Dermis blood vessel endothelial cell (primary cell): Measurements from ENCODE around the gene TBC1D4. TPM values are rescaled to one million over a fixed set of nuclear protein-coding genes. Genes with fewer than 3 reads are reported as not detected.
"Not testable (repeated sequence)": the region's sequence is repeated elsewhere in the genome, so short reads cannot be mapped to it uniquely, and the experiment has no call there.

Experiments
- DNase-seq: peaks from one replicate; pipeline ENCODE4 v3.0.0; 2010
- total RNA-seq: library from RNA; depleted of rRNA; stranded (reverse); fragments of >200 nt; gene quantifications from 2 replicates; pipeline ENCODE4 v1.2.3, GENCODE V29; 2014

The TBC1D4 gene
- total RNA-seq, 1 donor from 2014 or later, result 92.7 TPM

DNA sequence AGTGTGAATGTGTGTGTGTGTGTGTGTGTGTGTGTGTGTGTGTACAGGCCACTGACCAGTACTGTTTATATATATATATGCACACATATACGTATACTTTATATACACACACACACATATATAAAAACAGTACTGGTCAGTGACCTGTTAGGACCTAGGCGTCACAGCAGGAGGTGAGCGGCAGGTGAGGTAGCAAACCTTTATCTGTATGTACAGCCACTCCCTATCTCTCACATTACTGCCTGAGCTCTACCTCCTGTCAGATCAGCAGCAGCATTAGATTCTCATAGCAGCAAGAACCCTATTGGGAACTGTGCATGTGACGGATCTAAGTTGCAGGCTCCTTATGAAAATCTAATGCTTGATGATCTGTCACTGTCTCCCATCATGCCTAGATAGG, 34.5 kb downstream of the TBC1D4 start:
- DNase-seq, result no peak

DNA sequence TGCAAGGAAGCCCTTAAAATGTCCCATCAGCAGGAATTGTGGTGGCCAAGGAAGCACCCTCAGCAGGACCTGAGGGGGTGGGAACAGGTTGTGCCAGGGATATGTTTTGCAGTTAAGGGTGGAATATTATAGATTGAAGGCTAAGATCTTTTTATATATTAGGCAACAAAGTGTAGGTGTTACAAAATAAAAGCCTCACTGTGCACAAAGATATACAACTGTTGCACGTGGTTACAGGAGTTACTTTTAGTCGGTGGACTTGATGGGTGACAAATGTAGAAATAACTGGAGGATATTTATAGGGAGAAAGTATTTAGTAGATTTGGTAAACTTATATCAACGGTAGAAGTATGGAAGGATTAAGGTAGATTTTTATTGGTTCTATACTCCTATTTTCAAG, 35.1 kb downstream of the TBC1D4 start:
- no peak for DNase-seq

DNA sequence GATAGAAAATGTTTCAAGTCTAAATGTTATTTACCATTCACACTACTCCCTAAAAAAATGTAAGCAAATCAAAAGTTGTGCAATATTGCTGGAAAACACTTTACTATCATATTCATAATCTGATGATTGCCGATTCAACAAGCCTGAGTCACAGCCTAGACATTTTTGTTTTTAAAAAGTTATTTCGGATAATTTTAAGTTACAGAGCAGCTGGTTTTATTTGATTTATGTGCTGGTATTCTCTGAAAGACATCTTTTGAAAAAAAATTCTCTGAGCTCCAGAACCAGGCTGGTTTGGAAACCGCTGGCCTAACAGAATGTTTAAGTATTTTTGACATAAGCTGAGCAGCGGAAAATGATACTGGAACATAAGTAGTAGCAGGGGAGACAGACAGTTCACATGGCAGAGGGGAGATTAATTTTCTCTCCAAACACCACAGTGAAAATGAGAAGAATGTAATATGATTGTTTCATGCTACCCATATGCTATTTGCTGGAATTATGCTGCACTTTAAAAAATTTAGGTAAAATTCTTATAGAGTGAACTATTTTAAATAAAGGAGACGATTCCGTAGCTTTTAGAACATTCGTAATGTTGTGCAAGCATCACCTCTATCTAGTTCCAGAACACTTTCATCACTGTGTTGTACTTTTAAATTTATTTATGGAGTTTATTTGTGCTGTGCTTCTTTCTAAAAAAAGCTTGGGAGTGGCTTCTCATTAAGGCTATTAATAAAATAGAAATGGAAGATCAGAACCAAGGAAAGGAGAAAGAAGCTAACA, 36.1 kb downstream of the TBC1D4 start:
- DNase-seq, result no peak

- DNase-seq, result no peak
These were observed 38.0 kb downstream of the TBC1D4 start for GRCh38 chr13:75444016-75444415.

- DNase-seq, result no peak
These were observed 38.5 kb downstream of the TBC1D4 start for GRCh38 chr13:75443356-75443958.

- no peak for DNase-seq
These were observed 39.2 kb downstream of the TBC1D4 start for GRCh38 chr13:75442736-75443234.

- DNase-seq, result no peak
These were observed 41.9 kb downstream of the TBC1D4 start for GRCh38 chr13:75440100-75440499.

GRCh38 chr13:75437582-75438318, 44.2 kb downstream of the TBC1D4 start:
- DNase-seq, result no peak

- DNase-seq, result not testable (repeated sequence)
These were observed 47.8 kb downstream of the TBC1D4 start for GRCh38 chr13:75434126-75434525.

- no peak for DNase-seq
These were observed 49.1 kb downstream of the TBC1D4 start for GRCh38 chr13:75432811-75433244.

- DNase-seq, result no peak
These were observed 49.9 kb downstream of the TBC1D4 start for GRCh38 chr13:75432045-75432444.

GRCh38 chr13:75430436-75431209, 51.3 kb downstream of the TBC1D4 start:
- no peak for DNase-seq

- DNase-seq, result no peak
These were observed 55.5 kb downstream of the TBC1D4 start for GRCh38 chr13:75426421-75426820.

DNA sequence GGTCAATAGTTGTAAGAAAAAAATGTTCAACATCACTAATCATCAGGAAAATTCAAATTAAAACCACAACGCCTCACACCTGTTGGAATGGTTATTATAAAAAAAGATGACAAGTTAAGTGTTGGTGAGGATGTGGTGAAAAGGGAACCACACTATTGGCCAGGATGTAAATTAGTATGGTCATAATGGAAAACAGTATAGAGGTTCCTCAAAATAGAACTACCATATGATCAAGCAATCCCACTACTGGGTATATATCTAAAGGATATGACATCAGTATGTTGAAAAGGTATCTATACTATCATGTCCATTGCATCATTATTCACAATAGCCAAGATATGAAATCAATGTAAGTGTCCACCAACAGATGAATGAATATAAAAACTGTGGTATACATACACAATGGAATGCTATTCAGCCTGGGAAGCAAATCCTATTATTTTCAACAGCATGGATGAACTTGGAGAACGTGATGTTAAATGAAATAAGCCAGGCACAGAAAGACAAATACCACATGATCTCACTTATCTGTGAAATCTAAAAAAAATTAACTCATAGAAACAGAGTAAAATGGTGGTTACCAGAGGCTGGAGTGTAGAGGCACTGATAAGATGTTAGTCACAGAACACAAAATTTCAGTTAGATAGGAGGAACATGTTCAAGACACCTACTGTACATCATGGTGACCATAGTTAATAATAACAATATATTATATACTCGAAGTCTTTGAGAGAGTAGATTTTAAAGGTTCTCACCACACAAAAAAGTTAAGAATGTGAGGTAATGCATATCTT, 56.6 kb downstream of the TBC1D4 start:
- DNase-seq, result no peak

GRCh38 chr13:75423946-75424345, 58.0 kb downstream of the TBC1D4 start:
- DNase-seq, result no peak

GRCh38 chr13:75422028-75422427, 59.9 kb downstream of the TBC1D4 start:
- no peak for DNase-seq

DNA sequence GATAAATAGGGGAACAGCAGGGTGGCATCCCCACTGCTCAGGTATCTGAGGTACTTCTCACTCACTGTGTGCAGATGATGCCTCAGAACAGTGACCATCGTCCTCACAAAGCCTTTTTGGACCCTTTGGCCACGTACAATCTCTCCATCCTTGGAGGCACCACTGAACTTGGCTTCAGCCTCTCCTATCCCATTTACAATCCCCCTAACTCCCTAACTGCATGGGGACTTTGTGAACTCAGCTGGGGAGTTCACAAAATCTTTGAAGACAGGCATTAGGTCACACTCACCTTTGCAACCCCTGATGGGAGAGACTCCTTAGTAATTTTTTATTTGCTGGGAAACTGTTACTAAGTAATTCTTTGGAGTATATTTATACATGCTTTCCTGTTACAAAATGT, 60.8 kb downstream of the TBC1D4 start:
- no peak for DNase-seq

DNA sequence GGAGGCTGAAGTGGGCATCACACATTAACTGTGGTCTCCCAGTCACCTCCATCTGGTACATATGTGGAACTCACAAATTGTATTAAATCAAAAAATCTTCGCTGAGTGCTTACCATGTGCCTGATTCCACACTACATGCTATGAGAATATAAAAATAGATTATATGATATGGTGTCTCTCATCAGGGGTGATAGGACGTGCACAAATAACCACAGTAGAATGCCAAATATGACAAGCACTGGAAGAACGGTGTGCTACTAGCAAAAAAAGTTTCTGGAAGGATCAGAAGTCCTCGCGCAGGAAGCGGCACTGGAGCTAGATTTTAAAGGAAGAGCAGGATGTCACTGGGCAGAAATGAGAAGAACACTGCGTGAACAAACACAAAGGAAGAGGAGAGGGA, 62.3 kb downstream of the TBC1D4 start:
- DNase-seq, result no peak

GRCh38 chr13:75418997-75419396, 63.0 kb downstream of the TBC1D4 start:
- no peak for DNase-seq

DNA sequence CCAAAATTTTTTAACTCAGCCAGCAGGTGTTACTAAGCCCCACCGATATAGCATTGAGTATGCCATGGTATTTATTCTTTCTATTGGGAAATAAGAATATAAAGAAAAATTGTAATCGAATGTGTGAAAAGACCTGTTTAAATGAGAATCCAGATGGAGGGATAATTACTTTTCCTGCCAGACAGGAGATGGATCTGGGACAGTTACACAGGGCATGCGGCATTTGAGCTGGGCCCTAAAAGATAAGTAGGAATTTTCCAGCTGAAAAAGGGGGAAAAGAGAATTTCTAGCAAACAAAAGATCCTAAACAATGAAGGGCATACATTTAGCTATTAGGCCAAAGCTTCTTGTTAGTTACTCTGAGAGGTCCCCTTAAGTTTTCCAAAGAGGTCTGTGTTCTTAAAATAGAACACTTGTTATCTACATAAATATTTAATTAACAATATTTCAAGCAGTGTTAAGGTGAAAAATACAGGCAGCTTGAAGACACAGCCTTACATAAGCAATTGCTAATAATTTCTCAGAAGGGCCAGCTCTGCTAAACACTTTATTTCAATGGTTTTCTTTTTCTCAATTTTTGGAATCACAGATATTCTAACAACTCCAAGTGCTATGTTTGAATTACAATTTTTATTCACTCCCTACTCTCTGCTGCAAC, 63.7 kb downstream of the TBC1D4 start:
- no peak for DNase-seq

DNA sequence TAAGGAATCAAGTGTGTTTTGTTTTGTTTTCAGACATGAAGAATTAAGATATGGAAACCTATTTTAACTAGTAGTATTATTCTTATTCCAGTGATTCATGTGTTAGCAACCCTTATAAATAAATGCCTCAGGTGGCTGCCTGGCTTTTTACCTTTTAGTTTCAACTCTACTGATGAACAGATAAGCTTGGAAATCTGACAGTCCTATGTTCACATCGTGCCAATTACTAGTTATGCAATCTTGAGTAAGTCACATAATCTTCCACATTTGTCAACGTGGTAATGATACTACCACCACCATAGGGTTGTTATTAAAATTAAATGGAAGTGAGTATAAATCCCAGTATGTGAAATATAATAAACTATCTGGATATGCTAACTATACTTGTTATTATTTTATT, 64.3 kb downstream of the TBC1D4 start:
- DNase-seq, result no peak
